ENCODE data around the gene CLEC14A. TPM values are rescaled to one million over a fixed set of nuclear protein-coding genes. Genes with fewer than 3 reads are reported as not detected.

Gene CLEC14A
- total RNA-seq, 1 donor, result not detected

GRCh38 chr14:38238332-38238731 is 17.6 kb downstream of the CLEC14A start:
- no peaks in the 10 kb centered on the region for H3K36me3 ChIP-seq (ENCODE audit: insufficient read depth, low read length)
- H3K9me3 ChIP-seq (ENCODE audit: low read depth, low read length), result no peaks in the 10 kb centered on the region
- TF ChIP-seq, protein P1, sequence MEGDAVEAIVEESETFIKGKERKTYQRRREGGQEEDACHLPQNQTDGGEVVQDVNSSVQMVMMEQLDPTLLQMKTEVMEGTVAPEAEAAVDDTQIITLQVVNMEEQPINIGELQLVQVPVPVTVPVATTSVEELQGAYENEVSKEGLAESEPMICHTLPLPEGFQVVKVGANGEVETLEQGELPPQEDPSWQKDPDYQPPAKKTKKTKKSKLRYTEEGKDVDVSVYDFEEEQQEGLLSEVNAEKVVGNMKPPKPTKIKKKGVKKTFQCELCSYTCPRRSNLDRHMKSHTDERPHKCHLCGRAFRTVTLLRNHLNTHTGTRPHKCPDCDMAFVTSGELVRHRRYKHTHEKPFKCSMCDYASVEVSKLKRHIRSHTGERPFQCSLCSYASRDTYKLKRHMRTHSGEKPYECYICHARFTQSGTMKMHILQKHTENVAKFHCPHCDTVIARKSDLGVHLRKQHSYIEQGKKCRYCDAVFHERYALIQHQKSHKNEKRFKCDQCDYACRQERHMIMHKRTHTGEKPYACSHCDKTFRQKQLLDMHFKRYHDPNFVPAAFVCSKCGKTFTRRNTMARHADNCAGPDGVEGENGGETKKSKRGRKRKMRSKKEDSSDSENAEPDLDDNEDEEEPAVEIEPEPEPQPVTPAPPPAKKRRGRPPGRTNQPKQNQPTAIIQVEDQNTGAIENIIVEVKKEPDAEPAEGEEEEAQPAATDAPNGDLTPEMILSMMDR (IDR thresholded peaks at IDR 0.05; ENCODE audit: extremely low read depth, low read depth, low read length), result no peak
- no peak overlapping the region for H2AFZ ChIP-seq (ENCODE audit: low read length)
- no peaks in the 10 kb centered on the region for H3K79me2 ChIP-seq (ENCODE audit: insufficient read depth, low read length)
- H3K4me1 ChIP-seq (ENCODE audit: insufficient read depth, low read length), result no peaks in the 10 kb centered on the region
- H3K27me3 ChIP-seq (ENCODE audit: insufficient read depth, low read length), result no peaks in the 10 kb centered on the region
- H3K4me2 ChIP-seq (ENCODE audit: insufficient read depth, low read length), result no peak overlapping the region
- no peak overlapping the region for H3K27ac ChIP-seq (ENCODE audit: low read depth, low read length)
- H4K20me1 ChIP-seq (ENCODE audit: insufficient read depth, low read length), result no peaks in the 10 kb centered on the region
- DNase-seq (ENCODE audit: insufficient read length, low spot score, missing footprints), result no peak
- H3K4me3 ChIP-seq (ENCODE audit: insufficient read depth, low read length), result no peak overlapping the region

- H3K79me2 ChIP-seq (ENCODE audit: insufficient read depth, low read length), result no peaks in the 10 kb centered on the region
- no peaks in the 10 kb centered on the region for H3K4me1 ChIP-seq (ENCODE audit: insufficient read depth, low read length)
- H3K4me3 ChIP-seq (ENCODE audit: insufficient read depth, low read length), result no peak overlapping the region
- H3K9me3 ChIP-seq (ENCODE audit: low read depth, low read length), result no peaks in the 10 kb centered on the region
- no peak overlapping the region for H3K27ac ChIP-seq (ENCODE audit: low read depth, low read length)
- H3K4me2 ChIP-seq (ENCODE audit: insufficient read depth, low read length), result no peak overlapping the region
- H4K20me1 ChIP-seq (ENCODE audit: insufficient read depth, low read length), result no peaks in the 10 kb centered on the region
- TF ChIP-seq, protein P1 (IDR thresholded peaks at IDR 0.05; ENCODE audit: extremely low read depth, low read depth, low read length), result no peak
- no peak for DNase-seq (ENCODE audit: insufficient read length, low spot score, missing footprints)
- H3K36me3 ChIP-seq (ENCODE audit: insufficient read depth, low read length), result no peaks in the 10 kb centered on the region
- H3K27me3 ChIP-seq (ENCODE audit: insufficient read depth, low read length), result no peaks in the 10 kb centered on the region
- no peak overlapping the region for H2AFZ ChIP-seq (ENCODE audit: low read length)
Observed at GRCh38 chr14:38233218-38233617, 22.7 kb downstream of the CLEC14A start.

DNA sequence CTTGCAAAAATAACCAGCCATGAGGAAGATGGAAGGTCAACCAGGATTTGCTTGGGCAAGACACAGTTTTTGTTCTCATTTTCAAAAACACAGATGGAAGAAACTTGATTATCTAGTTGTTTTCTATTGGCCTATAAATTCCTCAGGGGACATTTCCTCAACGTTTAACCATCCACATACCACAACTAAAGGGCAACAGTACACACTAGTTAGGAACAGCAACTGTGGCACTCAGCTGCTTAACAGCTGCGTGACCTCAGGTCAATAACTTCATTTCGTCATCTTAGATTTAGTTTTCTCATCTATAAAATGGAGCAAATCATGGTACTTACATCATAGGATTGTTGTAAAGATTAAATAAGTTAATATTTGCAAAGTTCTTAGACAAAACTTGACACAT is 29.5 kb downstream of the CLEC14A start:
- Histone ChIP-seq H3K4me1 (ENCODE audit: insufficient read depth, low read length) (no peaks in the 10 kb centered on the region), H3K4me2 (ENCODE audit: insufficient read depth, low read length) (no peak overlapping the region), H3K27ac (ENCODE audit: low read depth, low read length) (no peak overlapping the region), H3K9me3 (ENCODE audit: low read depth, low read length) (no peaks in the 10 kb centered on the region), H3K4me3 (ENCODE audit: insufficient read depth, low read length) (no peak overlapping the region), H3K79me2 (ENCODE audit: insufficient read depth, low read length) (no peaks in the 10 kb centered on the region), H3K36me3 (ENCODE audit: insufficient read depth, low read length) (no peaks in the 10 kb centered on the region), H2AFZ (ENCODE audit: low read length) (no peak overlapping the region), H4K20me1 (ENCODE audit: insufficient read depth, low read length) (no peaks in the 10 kb centered on the region), H3K27me3 (ENCODE audit: insufficient read depth, low read length) (no peaks in the 10 kb centered on the region)
- no peak for DNase-seq (ENCODE audit: insufficient read length, low spot score, missing footprints)
- TF ChIP-seq, protein P1 (IDR thresholded peaks at IDR 0.05; ENCODE audit: extremely low read depth, low read depth, low read length), result no peak

DNA sequence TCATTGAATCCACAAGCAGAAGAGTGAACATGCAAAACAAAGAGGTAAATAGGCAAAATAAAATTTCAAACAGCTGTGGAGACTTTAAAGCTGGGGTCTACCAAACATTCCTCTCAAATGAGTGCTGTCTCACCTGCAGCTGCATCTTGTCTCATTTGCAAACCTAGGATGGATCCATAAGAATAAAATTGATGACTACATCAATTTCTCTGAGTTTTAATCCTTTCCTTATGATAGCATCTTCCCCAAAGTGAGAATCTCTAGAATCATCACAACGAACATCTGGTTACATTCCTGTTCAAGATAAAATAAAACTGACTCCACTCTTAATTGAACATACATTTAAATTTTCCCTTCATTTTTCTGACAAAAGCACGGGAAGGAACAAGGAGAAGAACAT is 29.9 kb downstream of the CLEC14A start:
- no peaks in the 10 kb centered on the region for H3K36me3 ChIP-seq (ENCODE audit: insufficient read depth, low read length)
- no peaks in the 10 kb centered on the region for H4K20me1 ChIP-seq (ENCODE audit: insufficient read depth, low read length)
- H3K9me3 ChIP-seq (ENCODE audit: low read depth, low read length), result no peaks in the 10 kb centered on the region
- no peaks in the 10 kb centered on the region for H3K27me3 ChIP-seq (ENCODE audit: insufficient read depth, low read length)
- TF ChIP-seq, protein P1 (IDR thresholded peaks at IDR 0.05; ENCODE audit: extremely low read depth, low read depth, low read length), result no peak
- no peaks in the 10 kb centered on the region for H3K79me2 ChIP-seq (ENCODE audit: insufficient read depth, low read length)
- no peaks in the 10 kb centered on the region for H3K4me1 ChIP-seq (ENCODE audit: insufficient read depth, low read length)
- H2AFZ ChIP-seq (ENCODE audit: low read length), result no peak overlapping the region
- H3K4me3 ChIP-seq (ENCODE audit: insufficient read depth, low read length), result no peak overlapping the region
- no peak overlapping the region for H3K4me2 ChIP-seq (ENCODE audit: insufficient read depth, low read length)
- DNase-seq (ENCODE audit: insufficient read length, low spot score, missing footprints), result no peak
- H3K27ac ChIP-seq (ENCODE audit: low read depth, low read length), result no peak overlapping the region
